ENCODE measurements around the gene MYEF2. TPM values are rescaled to one million over a fixed set of nuclear protein-coding genes. Genes with fewer than 3 reads are reported as not detected.

MYEF2 gene
- total and polyA plus RNA-seq, 10 donors = 8.1 to 41.3 (median 18.3) TPM

- Histone ChIP-seq H3K9me3 (no peaks in the 10 kb centered on the region), H3K27me3 (replicated peaks in 1 of 7) (no peaks in the 10 kb centered on the region), H3K4me3 (no peak overlapping the region), H3K4me1 (no peaks in the 10 kb centered on the region), H3K36me3 (no peaks in the 10 kb centered on the region), H3K27ac (no peak overlapping the region)
- intact Hi-C loops (cut with DNase I; ENCODE audit: low total_unique reads) = no loop called here
- TF ChIP-seq POLR2AphosphoS5 (IDR thresholded peaks at IDR 0.05) (no peak), CTCF (IDR thresholded peaks at IDR 0.05 in 8 of 11, conservative IDR thresholded peaks at IDR 0.05 in 3 of 11) (no peak), POLR2A (IDR thresholded peaks at IDR 0.05) (no peak)
- no peak for DNase-seq
- 90 to 95% (median 92%) methylated on average over 4 of the region's 4 CpGs for WGBS, 5 donors
Observed at GRCh38 chr15:48221885-48222284, 43.8 kb upstream of the MYEF2 start.

- no peaks in the 10 kb centered on the region for H3K4me1 ChIP-seq
- WGBS, 5 donors = 78 to 88% (median 85%) methylated on average over 1 of the region's 1 CpG
- no peaks in the 10 kb centered on the region for H3K9me3 ChIP-seq
- no peaks in the 10 kb centered on the region for H3K36me3 ChIP-seq
- no peaks in the 10 kb centered on the region for H3K27me3 ChIP-seq (replicated peaks in 1 of 7)
- intact Hi-C loops (cut with DNase I; ENCODE audit: low total_unique reads) = no loop called here
- no peak overlapping the region for H3K27ac ChIP-seq
- TF ChIP-seq CTCF (IDR thresholded peaks at IDR 0.05 in 8 of 11, conservative IDR thresholded peaks at IDR 0.05 in 3 of 11) (no peak), POLR2AphosphoS5 (IDR thresholded peaks at IDR 0.05) (no peak), POLR2A (IDR thresholded peaks at IDR 0.05) (no peak)
- no peak for DNase-seq
- H3K4me3 ChIP-seq = no peak overlapping the region
Observed at GRCh38 chr15:48221261-48221660, 43.2 kb upstream of the MYEF2 start.

- Histone ChIP-seq H3K4me1 (no peaks in the 10 kb centered on the region), H3K9me3 (no peaks in the 10 kb centered on the region), H3K27ac (no peak within 1 kb of the TSS), H3K27me3 (replicated peaks in 1 of 7) (peaks cover 0 to 6% (median 0%) of the 10 kb centered on the region in 7 donors), H3K4me3 (no peak within 1 kb of the TSS), H3K36me3 (no peaks in the 10 kb centered on the region)
- intact Hi-C loops (cut with DNase I; ENCODE audit: low total_unique reads) = no loop called here
- TF ChIP-seq POLR2AphosphoS5 (IDR thresholded peaks at IDR 0.05) (no peak), CTCF (IDR thresholded peaks at IDR 0.05 in 8 of 11, conservative IDR thresholded peaks at IDR 0.05 in 3 of 11) (no peak), POLR2A (IDR thresholded peaks at IDR 0.05) (no peak)
- no peak for DNase-seq
- WGBS, 5 donors = 83 to 100% (median 91%) methylated on average over 1 of the region's 1 CpG
Observed at GRCh38 chr15:48205981-48206380, 27.9 kb upstream of the MYEF2 start, which contains the start of gene SLC12A1. Gene SLC12A1, plus strand, starts transcription at chr15:48206302. Its CDS starts 1,418 bp downstream, at chr15:48207720.

- Histone ChIP-seq H3K27ac (no peak overlapping the region), H3K27me3 (replicated peaks in 1 of 7) (peaks cover 0 to 20% (median 0%) of the 10 kb centered on the region in 7 donors), H3K4me1 (no peaks in the 10 kb centered on the region), H3K4me3 (no peak overlapping the region), H3K36me3 (no peaks in the 10 kb centered on the region), H3K9me3 (no peaks in the 10 kb centered on the region)
- 67 to 76% (median 74%) methylated on average over 1 of the region's 1 CpG for WGBS, 5 donors
- DNase-seq = no peak
- intact Hi-C loops (cut with DNase I; ENCODE audit: low total_unique reads) = no loop called here
- TF ChIP-seq CTCF (IDR thresholded peaks at IDR 0.05 in 8 of 11, conservative IDR thresholded peaks at IDR 0.05 in 3 of 11) (no peak), POLR2A (IDR thresholded peaks at IDR 0.05) (no peak), POLR2AphosphoS5 (IDR thresholded peaks at IDR 0.05) (no peak)
Observed at GRCh38 chr15:48202068-48202467, 24.0 kb upstream of the MYEF2 start.

Measured in spleen (tissue), 11 donors.